Measurements from ENCODE around the gene DBF4. TPM values are rescaled to one million over a fixed set of nuclear protein-coding genes. Genes with fewer than 3 reads are reported as not detected.

The DBF4 gene
- total and polyA plus RNA-seq, 2 of the 13 experiments (the other 11 are each of a cell fraction or from before 2014, with no cell fraction given): 5.0 to 64.4 TPM

GRCh38 chr7:87933953-87934698 is 57.8 kb downstream of the DBF4 start, which contains the start of gene ADAM22 (continued):
- 0 out of 2 replicates have a peak, but pooled peaks have one; percentile 49 for TF ChIP-seq ZNF841 (CRISPR knock-in tag; IDR thresholded peaks at IDR 0.05; ENCODE audit: borderline replicate concordance)
- 0 out of 2 replicates have a peak, but pooled peaks have one; percentile 28 for TF ChIP-seq TFAP4 (IDR thresholded peaks at IDR 0.05; ENCODE audit: borderline replicate concordance, low read depth)
- TF ChIP-seq ZNF362 (CRISPR knock-in tag; IDR thresholded peaks at IDR 0.05; ENCODE audit: borderline replicate concordance): peak; percentile 29; the same call in 1 of the 2 replicates
- peak; percentile 90 for TF ChIP-seq GMEB1 (CRISPR knock-in tag; IDR thresholded peaks at IDR 0.05; ENCODE audit: borderline replicate concordance)
- TF ChIP-seq ZNF331 (CRISPR knock-in tag; IDR thresholded peaks at IDR 0.05): peak; percentile 93
- TF ChIP-seq ZBTB2 (CRISPR knock-in tag; IDR thresholded peaks at IDR 0.05; ENCODE audit: low read depth): peak; percentile 64; the same call in 1 of the 2 replicates
- TF ChIP-seq KMT2B (CRISPR knock-in tag; IDR thresholded peaks at IDR 0.05): peak; percentile 89
- peak; percentile 87; the same call in 1 of the 2 replicates for TF ChIP-seq KMT2A (CRISPR knock-in tag; IDR thresholded peaks at IDR 0.05)
- TF ChIP-seq ZFP91 (CRISPR knock-in tag; IDR thresholded peaks at IDR 0.05; ENCODE audit: borderline replicate concordance): peak; percentile 92; the same call in 1 of the 2 replicates
- peak; percentile 64 for TF ChIP-seq ZNF18 (CRISPR knock-in tag; IDR thresholded peaks at IDR 0.05; ENCODE audit: insufficient replicate concordance)
- TF ChIP-seq HOMEZ (CRISPR knock-in tag; IDR thresholded peaks at IDR 0.05; ENCODE audit: low read depth): 0 out of 2 replicates have a peak, but pooled peaks have one; percentile 36
- TF ChIP-seq ZNF773 (CRISPR knock-in tag; IDR thresholded peaks at IDR 0.05; ENCODE audit: borderline replicate concordance): 0 out of 2 replicates have a peak, but pooled peaks have one; percentile 63
- TF ChIP-seq CBX1 (IDR thresholded peaks at IDR 0.05; ENCODE audit: low read depth): peak; percentile 34
- TF ChIP-seq ZNF383 (CRISPR knock-in tag; IDR thresholded peaks at IDR 0.05; ENCODE audit: borderline replicate concordance): 0 out of 2 replicates have a peak, but pooled peaks have one; percentile 45
